SKM-1 (cell line): ENCODE measurements around the gene POP5.

Experiments used
- DNase-seq: peaks from one replicate; lab custom pipeline; 2025; ENCODE audit not compliant: unreplicated experiment; lab: John Stamatoyannopoulos, UW

Gene POP5

DNA sequence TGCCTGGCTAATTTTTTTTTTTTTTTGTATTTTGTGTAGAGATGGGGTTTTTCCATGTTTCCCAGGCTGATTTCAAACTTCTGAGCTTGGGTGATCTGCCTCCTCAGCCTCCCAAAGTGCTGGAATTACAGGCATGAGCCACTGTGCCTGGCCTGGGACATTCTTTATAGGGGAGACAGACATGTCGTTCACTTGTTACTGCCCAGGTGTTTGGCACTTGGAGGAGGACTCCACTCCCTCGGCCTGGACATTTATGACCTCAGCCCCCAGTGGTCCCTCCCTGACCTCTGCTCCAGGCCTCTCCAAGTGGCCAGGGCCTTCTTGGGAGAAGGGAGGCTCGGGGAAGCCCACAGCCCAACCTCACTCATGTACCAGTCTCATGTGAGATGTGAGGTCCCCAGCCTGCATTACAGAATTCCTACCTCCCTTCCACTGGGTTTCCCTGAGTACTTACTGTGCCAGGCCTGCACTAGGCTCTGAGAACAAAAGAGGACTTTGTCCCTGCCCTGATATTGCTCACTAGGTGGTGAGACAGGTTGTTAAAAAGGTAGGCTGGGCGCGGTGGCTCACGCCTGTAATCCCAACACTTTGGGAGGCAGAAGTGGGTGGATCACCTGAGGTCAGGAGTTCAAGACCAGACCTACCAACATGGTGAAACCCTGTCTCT, 9.7 kb upstream of the POP5 start:
- DNase-seq: no peak

DNA sequence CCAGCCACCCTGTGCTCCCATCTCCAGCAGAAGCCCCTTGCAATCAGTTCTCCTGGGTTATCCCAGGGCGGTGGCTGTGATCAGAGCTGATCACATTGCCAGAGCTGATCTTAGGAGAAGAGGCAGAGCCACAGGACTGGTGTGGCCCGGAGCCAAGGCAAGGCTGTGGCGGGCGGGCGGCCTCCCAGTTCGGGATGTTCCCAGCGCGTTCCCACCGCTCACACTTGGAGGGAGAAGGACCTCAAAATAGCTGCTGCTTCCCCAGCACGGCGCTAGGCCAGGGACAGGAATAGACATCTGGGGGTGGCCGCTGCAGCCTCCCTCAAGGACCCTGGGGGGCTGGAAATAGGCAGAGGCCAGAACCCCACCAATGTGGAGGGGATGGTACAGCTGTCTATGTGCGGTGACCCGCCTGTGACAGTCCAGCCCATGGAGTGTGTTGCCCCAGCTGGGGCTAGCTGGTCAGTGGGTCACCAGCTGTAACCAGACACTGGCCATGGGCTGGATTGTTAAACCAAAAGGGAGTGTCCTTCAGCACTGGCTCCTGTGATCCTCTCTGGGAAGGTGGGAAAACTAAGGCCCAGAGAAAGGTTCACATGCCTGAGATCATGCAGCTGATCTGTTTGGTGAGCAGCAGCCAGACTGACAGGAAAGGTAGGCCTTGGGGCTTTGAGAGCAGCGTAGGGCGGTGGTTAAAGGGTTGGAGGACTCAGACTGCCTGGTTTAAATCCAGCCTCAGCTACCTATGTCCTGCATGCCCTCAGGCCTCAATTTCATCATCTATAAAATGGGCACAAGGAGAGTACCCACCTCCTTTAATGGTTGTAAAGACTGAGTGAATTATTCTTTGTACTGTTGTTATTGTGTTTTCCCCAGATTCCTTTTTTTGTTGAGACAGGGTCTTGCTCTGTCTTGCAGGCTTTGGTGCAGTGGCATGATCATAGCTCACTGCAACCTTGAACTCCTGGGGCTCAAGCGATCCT, 8.0 kb upstream of the POP5 start:
- DNase-seq: no peak

DNA sequence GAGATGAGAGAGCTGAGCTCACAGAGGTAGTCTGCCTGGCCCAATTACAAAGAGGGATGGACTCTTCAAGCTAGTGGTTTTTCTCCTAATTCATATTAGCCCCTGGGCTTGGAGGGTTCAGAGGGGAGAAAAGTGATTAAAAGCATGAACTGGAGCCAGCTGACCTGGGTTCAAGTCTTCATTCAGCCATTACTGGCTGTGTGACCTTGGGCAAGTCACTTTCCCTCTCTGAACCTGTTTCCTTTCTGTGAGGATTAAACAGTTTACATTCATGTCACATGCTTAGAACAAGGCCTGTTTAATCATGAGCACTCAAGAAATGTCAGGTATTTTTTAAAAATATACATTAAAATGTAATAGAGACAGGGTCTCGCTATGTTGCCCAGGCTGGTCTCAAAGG, 7.2 kb upstream of the POP5 start:
- DNase-seq: no peak

DNA sequence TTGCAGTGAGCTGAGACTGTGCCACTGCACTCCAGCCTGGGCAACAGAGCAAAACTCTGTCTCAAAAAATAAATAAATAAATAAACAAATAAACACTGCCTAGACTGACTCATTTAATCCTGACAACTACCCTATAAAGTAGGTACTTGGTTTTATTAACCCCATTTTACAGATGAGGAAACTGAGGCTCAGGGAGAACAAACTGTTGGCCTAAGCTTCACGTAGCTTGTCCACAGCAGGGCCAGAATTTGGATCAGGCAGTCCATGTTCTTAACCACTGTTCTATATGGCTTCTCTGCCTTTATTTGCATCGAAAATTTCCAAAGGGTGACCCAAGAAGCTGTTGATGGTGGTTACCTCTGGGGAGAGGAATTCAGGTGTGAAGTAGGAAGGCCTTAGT, 5.7 kb upstream of the POP5 start:
- no peak for DNase-seq

DNA sequence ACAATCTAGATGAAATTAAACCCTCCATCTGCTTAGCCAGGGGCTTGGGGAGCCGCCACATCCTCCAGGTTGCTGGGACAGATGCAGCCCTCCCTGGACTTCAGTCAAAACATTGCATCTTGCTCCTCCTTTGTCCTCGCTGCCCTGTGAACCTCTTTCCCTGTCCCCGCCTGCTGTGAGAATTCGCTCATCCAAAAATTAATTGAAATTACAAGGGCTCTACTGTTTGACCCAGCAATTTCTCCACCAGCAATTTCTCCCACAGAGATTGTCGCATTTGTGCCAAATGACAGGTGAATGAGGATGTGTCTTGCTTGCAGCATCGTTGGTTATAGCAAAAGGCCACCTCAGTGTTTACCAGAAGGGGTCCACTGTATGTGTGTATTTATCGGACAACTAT, 5.0 kb upstream of the POP5 start:
- no peak for DNase-seq

DNA sequence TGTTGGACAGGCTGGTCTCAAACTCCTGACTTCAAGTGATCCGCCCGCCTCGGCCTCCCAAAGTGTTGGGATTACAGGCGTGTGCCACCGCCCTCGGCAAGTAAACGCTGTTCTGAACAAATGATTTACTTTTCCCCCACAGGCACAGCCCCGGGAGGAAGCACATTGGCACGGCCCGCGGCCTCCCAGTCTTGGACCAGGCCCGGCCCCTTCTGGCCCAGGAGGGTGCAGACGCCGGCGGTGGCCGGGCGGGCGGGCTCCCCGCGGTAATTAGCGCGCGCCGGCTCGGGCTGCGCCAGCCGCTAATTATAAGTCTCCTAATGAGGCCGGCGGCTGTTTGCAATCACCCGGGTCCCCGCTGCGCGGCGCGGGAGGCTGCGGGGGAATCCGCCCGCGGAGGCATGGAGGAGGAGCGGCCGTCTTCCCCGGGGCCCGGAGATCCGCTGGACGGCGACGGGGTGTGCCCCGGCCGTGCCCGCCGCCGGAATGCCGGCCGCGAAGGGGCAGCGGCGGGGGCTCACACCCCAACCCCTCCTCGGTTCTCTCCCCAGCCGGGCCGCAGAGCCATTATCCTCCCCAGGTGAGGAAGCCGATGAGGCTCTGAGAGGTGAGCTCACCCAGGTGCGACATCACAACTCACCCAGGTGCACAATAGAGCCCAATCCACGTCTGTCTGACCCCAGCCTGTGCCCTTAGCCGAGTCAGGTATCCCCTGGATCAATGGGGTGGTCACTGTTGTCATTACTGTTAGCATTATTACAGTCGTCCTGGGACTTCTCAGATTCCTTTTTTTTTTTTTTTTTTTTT, 3.3 kb upstream of the POP5 start:
- DNase-seq: no peak

DNA sequence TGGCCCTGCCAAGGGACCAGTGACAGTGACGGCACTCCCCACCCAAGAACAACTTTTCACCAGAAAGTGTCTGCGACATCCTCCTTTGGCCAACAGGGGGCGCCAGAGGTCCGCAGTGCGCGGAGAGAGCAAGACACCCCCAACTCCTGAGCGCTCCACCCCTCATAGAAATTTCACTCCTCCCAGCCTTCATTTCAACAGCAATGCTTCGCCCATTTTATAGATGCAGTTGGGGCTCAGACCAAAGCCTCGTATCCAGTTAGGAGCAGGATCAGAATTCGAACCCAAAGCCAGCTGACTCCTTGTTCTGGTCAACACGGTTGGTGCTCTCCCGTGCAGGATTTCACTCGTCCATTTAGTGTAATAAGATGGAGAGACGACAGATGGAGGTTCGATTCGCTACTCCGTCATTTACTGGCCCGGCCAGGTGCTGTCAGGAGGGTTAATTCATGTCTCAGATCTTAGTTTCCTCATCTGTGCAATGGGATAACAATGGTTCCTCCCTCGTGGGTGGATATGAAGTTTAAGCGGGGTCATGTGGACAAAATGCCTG, 2.4 kb upstream of the POP5 start:
- DNase-seq: no peak

DNA sequence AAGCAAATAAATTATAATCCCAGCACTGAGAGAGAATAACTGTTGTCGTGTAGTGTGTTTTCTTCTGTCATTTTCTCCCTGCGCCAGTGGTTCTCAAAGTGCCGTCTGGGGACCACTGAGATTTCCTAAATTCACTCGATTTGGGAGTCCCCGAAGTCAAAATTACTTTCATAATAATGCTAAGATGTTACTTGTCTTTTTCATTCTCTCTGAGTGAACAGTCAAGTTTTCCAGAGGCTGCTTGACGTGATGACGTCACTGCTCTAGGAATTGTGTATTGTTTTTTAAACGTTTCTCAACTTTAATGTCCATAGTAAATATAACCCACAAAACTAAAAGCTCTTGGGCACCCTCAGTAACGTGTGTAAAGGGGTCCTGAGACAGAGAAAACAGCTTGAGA, 796 bp upstream of the POP5 start:
- DNase-seq: no peak

DNA sequence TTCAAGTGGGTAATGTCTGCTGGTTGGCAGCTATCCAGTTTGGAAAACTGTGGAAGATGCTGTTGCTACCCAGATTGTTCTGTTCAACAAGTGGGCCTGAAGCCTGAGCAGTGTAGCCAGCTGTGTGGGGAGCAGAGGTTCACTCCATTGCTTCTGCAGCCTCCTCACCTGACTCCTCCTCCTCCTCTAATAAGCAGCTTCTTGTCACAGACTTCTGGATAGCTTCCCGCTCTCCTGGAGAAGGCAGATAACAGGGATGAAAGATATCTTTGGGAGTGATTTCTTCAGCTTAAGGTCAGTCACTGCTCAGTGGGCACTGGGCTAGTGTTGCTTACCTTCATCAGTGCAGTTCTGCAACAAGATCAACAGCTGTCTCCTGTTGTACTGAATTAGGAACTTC, 2.0 kb downstream of the POP5 start:
- no peak for DNase-seq

DNA sequence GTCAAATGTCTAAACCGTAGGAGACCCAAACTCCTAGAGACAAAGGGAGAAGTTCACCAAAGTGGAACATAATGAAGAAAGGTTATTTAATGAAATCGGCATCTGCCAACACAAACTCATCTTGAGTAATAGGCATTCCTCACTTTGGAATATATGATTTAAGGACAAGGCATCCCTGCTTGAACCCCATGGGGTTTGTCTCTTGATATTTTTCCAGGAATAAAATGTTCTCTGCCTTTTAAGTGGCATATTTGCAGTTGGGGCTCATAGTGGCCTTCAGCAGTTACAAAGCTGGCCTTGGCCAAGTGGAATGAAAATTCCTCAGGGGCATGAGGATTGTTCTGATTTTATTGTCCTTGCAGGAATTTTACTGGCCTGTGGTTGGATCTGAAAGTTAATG, 7.1 kb downstream of the POP5 start:
- no peak for DNase-seq

DNA sequence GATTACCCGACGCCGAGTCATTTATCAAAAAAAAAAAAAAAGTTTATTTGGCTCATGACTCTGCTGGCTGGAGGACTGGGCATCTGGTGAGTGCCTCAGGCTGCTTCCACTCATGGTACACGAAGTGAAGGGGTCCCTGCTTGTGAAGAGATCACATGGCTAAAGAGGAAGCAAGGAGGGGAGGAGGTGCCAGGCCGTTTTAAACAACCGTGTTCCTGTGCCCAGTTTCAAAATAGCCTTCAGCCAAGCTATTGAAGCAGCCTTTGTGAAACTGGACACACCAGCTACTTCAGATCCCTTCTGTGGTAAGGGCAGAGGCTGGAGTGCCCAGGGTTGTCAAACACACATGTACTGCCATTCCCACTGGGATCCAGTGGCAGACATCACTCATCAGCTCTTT, 7.6 kb downstream of the POP5 start:
- no peak for DNase-seq

DNA sequence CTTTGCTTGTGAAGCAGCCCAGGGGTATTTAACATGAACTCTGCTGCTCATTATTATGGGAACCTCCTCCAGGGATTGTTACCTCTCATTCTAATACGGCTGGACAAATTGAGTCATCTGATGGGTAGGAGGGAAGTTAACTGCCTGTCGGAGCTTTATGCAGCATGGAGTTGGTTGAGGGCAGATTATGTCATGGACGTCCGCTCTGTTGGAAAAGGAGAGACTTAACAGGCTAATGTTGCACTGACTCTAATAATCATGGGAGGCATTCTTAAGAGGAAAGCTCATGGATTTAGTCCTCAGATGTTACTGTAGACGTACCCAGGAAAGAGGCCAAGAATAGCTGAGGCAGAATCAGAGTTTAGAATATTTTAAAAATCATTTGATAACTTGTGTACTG, 9.9 kb downstream of the POP5 start:
- DNase-seq: no peak

DNA sequence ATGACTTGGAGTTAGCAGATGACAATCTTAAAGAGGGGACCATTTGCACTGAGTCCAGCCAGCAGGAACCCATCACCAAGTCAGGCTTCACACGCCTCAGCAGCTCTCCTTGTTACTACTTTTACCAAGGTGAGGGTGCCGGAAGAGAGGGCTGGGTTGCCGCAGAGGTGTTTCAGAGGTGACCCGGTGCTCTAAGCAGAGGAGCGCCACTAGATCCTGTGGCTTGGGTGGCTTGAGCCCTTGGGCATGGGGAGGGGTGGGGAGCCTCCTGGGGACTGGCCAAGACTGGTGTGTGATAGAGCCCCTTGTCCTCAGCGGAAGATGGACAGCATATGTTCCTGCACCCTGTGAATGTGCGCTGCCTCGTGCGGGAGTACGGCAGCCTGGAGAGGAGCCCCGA, 17.7 kb downstream of the POP5 start:
- DNase-seq: no peak

DNA sequence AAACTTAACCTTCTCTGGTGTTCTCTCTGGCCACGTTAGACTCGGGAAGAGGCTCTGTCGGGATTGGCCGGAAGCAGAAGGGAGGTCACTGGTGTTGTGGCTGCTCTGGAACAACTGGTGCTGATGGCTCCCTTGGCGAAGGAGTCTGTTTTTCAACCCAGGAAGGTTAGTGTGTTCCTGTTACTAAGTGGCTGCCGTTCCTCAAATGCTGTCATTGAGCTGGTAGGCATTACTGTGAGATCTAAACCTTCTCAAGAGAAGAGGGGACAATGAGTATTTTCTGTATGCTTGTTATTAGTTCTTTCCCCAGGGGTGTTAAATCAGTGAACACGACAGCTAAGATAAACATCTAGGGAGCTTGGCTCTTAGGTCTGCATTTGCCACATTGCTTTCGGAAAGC, 18.3 kb downstream of the POP5 start:
- no peak for DNase-seq

DNA sequence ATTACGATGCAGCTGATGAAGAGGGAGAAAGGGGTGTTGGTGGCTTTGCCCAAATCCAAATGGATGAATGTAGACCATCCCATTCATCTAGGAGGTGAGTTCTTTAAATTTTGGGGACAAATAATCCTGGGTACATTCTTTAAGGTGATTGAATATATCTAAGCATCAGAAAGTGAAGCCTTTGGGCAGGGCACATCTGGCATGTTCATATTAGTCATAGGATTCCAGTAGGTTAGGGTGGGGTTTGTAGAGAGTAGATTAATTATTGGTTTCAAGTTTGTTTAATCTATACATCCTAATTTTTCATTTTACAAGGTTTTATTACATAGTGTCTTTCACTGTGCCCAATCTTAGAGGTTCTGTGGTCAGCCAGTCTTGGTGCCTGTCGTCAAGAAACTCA, 23.6 kb downstream of the POP5 start:
- no peak for DNase-seq

DNA sequence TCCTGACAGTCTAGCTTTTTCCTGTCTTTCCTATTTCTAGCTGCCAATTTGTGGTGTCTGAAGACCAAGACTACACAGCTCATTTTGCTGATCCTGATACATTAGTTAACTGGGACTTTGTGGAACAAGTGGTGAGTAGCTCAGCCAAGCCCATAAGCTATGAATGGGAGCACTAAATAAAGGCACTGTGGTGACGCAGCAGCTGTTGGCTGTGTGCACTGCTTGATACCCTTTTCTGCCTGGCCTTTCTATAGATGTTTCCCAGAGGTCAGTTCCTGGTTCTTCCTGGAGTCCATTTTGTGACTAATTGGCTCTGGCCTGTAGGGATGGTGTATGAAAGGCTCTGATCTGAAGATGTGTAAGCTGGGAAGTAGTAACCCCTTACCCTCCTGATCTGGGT, 26.5 kb downstream of the POP5 start:
- no peak for DNase-seq

DNA sequence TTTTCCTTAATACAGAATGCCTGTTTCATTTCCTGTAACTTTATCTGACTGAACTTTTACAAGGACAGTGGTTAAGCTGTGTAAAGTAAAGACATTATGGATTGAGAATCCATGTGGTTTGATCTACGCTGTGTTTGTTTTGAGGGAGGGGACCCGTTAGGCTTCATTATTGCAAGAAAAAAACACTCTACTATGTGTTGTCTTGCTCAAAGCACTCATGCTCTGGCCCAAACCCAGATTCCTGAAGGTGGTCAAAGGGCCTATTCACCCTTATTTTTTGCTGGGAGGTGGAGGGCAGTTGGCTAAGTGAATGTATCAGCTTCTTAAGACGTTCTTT, 35.2 kb downstream of the POP5 start:
- no peak for DNase-seq

DNA sequence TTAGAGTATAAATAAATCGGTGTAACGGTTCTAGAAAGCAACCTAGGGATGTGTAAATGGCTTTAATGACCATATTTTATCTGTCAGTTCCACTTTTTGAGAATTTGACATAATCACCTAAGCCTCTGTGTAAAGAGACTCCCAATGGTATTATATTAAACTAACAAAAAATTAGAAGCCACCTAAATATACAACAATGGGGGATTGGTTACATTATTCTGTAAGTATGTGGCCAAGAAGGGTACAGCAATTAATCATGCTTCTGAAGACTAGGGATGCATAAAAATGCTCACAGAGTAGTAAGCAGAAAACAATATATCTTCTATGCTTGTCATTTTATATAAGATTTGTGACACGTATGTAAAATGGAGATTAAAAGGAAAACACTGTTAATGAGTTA, 36.5 kb downstream of the POP5 start:
- no peak for DNase-seq

DNA sequence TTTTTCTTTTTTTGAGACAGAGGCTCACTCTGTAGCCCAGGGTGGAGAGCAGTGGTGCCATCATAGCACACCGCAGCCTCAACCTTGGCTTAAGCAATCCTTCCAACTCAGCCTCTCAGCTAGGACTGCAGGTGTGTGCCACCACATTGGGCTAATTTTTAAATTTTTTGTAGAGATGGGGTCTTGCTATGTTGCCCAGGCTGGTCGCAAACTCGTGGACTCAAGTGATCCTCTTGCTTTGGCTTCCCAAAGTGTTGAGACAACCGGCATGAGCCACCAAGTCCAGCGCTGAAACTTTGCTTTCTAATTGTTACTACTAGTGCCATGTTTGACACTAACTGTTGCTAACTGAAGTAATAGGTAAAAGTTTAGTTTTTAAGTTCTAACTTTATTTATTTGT, 39.0 kb downstream of the POP5 start:
- DNase-seq: no peak

DNA sequence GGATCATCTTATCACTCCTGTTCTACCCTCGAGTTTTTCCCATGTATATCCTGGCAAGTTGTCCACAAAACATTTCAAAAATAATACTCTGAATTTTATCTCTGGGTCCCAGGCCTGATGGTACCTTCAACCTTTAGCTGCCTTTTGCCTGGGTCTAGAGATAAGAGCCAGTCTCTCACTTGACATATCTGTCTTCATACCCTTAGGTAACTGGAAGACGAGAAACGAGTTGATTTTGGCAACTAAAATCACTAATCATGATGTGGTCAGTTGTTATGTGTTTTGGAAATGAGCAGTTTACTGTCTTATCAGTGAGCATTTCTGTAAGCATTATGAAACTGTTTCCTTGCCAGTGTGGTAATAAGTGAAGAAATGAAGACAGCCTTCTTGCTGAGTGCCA, 40.8 kb downstream of the POP5 start:
- DNase-seq: no peak

DNA sequence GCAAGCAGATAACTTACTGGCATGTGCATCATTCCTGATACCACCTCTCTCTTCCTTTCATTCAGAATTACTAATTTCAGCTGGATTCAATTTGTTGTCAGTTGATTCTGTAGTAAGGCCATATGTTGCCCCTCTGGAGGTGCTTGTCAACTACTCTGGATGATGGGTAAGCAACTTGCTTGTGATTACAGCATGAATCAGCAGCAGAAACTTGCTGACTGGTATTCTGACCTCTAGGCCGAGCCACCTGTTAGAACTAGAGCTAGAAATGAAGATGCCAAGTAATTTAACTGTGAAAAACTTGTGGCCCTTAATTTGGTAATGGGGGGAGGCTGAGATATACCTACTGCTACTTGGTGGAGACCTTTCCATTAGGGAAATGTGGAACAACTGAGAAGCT, 41.9 kb downstream of the POP5 start:
- DNase-seq: no peak
